Measurements from ENCODE around the gene BATF. TPM values are rescaled to one million over a fixed set of nuclear protein-coding genes. Genes with fewer than 3 reads are reported as not detected.
A peak's percentile ranks its signal among the peaks of the same experiment; 100 is the strongest.

BATF gene
- total RNA-seq, 1 donor from 2014 or later = not detected

GRCh38 chr14:75484711-75485429, 37.4 kb upstream of the BATF start:
- DNase-seq (ENCODE audit: low read depth) = no peak
- H3K4me3 ChIP-seq (ENCODE audit: low read depth, low read length) = no peak overlapping the region
- TF ChIP-seq CTCF (conservative IDR thresholded peaks at IDR 0.05; ENCODE audit: low read depth, low read length) = no peak

- DNase-seq (ENCODE audit: low read depth) = no peak
- TF ChIP-seq CTCF (conservative IDR thresholded peaks at IDR 0.05; ENCODE audit: low read depth, low read length) = no peak
- H3K4me3 ChIP-seq (ENCODE audit: low read depth, low read length) = no peak overlapping the region
These were observed 36.0 kb upstream of the BATF start for GRCh38 chr14:75486318-75486717.

- H3K4me3 ChIP-seq (ENCODE audit: low read depth, low read length) = no peak overlapping the region
- TF ChIP-seq CTCF (conservative IDR thresholded peaks at IDR 0.05; ENCODE audit: low read depth, low read length) = no peak
- DNase-seq (ENCODE audit: low read depth) = peak; percentile 25
These were observed 35.1 kb upstream of the BATF start for GRCh38 chr14:75487155-75487671.

GRCh38 chr14:75489480-75489837, 32.8 kb upstream of the BATF start:
- TF ChIP-seq CTCF (conservative IDR thresholded peaks at IDR 0.05; ENCODE audit: low read depth, low read length) = no peak
- no peak overlapping the region for H3K4me3 ChIP-seq (ENCODE audit: low read depth, low read length)
- no peak for DNase-seq (ENCODE audit: low read depth)

GRCh38 chr14:75491376-75491978, 30.8 kb upstream of the BATF start:
- DNase-seq (ENCODE audit: low read depth) = no peak
- H3K4me3 ChIP-seq (ENCODE audit: low read depth, low read length) = no peak overlapping the region
- no peak for TF ChIP-seq CTCF (conservative IDR thresholded peaks at IDR 0.05; ENCODE audit: low read depth, low read length)

GRCh38 chr14:75492832-75493591, 29.3 kb upstream of the BATF start:
- no peak for DNase-seq (ENCODE audit: low read depth)
- no peak overlapping the region for H3K4me3 ChIP-seq (ENCODE audit: low read depth, low read length)
- TF ChIP-seq CTCF (conservative IDR thresholded peaks at IDR 0.05; ENCODE audit: low read depth, low read length) = no peak

Data from epithelial cell of proximal tubule (primary cell).